ENCODE results near the gene PAQR4.

DNA sequence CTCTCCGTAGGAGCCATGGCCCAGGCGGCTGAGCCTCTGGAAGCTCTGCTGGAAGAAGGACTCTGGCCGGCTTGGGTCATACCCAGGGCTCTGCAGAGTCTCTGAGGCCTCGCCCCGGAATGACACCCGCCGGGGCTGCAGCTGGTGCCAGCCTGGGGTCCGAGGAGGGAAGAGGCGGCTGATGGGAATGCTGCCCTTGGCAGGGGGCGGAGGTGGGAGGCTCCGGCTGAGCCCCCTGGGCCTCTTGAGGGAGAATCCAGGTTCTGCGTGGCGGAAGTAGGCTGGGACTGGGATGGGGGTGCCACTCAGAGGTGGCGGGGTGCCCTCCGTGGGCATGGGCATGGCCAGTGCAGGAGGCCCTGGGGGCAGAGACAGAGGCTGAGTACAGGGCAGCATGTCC is 7.5 kb downstream of the PAQR4 start:
- TF ChIP-seq GATA2 (IDR thresholded peaks at IDR 0.05; ENCODE audit: low read depth, low read length) = no peak
- TF ChIP-seq GATA3 (IDR thresholded peaks at IDR 0.05; ENCODE audit: low read depth, low read length) = no peak
